NCI-H2081 treated with DMSO at 0.1 percent for 48 hours (cell line): ENCODE data around the gene CNKSR3.
"Not testable (repeated sequence)": the region's sequence is repeated elsewhere in the genome, so short reads cannot be mapped to it uniquely, and the experiment has no call there.

Source experiments
- DNase-seq: peaks from one replicate; lab custom pipeline; 2025; lab: John Stamatoyannopoulos, UW

CNKSR3 gene

GRCh38 chr6:154528310-154528915 lies 17.9 kb upstream of the CNKSR3 start:
- no peak for DNase-seq

- DNase-seq, result no peak
These were observed 16.5 kb upstream of the CNKSR3 start for GRCh38 chr6:154526996-154527395.

- DNase-seq, result no peak
These were observed 12.1 kb upstream of the CNKSR3 start for GRCh38 chr6:154522576-154522975.

GRCh38 chr6:154521412-154521811 lies 10.9 kb upstream of the CNKSR3 start:
- no peak for DNase-seq

GRCh38 chr6:154520280-154520679 lies 9.8 kb upstream of the CNKSR3 start:
- no peak for DNase-seq

- no peak for DNase-seq
These were observed 7.9 kb upstream of the CNKSR3 start for GRCh38 chr6:154518396-154518795.

- DNase-seq, result no peak
These were observed 5.8 kb upstream of the CNKSR3 start for GRCh38 chr6:154516276-154516675.

- no peak for DNase-seq
These were observed 5.3 kb upstream of the CNKSR3 start for GRCh38 chr6:154515826-154516225.

GRCh38 chr6:154515076-154515475 lies 4.6 kb upstream of the CNKSR3 start:
- DNase-seq, result not testable (repeated sequence)

GRCh38 chr6:154514481-154514880 lies 4.0 kb upstream of the CNKSR3 start:
- no peak for DNase-seq

- no peak for DNase-seq
These were observed 3.3 kb upstream of the CNKSR3 start for GRCh38 chr6:154513601-154514320.

- DNase-seq, result no peak
These were observed 1.7 kb upstream of the CNKSR3 start for GRCh38 chr6:154512201-154512600.

GRCh38 chr6:154511791-154512190 lies 1.3 kb upstream of the CNKSR3 start:
- no peak for DNase-seq

- no peak for DNase-seq
These were observed 903 bp downstream of the CNKSR3 start for GRCh38 chr6:154509421-154510143.

- no peak for DNase-seq
These were observed 1.7 kb downstream of the CNKSR3 start for GRCh38 chr6:154508573-154509375.

- DNase-seq, result no peak
These were observed 3.2 kb downstream of the CNKSR3 start for GRCh38 chr6:154506991-154507898.

GRCh38 chr6:154506582-154506981 lies 3.9 kb downstream of the CNKSR3 start:
- no peak for DNase-seq

GRCh38 chr6:154506108-154506507 lies 4.4 kb downstream of the CNKSR3 start:
- DNase-seq, result no peak

- no peak for DNase-seq
These were observed 5.5 kb downstream of the CNKSR3 start for GRCh38 chr6:154504865-154505449.

GRCh38 chr6:154504102-154504501 lies 6.4 kb downstream of the CNKSR3 start:
- no peak for DNase-seq

- DNase-seq, result no peak
These were observed 6.8 kb downstream of the CNKSR3 start for GRCh38 chr6:154503658-154504057.
